ENCODE measurements around the gene OXGR1.

DNA sequence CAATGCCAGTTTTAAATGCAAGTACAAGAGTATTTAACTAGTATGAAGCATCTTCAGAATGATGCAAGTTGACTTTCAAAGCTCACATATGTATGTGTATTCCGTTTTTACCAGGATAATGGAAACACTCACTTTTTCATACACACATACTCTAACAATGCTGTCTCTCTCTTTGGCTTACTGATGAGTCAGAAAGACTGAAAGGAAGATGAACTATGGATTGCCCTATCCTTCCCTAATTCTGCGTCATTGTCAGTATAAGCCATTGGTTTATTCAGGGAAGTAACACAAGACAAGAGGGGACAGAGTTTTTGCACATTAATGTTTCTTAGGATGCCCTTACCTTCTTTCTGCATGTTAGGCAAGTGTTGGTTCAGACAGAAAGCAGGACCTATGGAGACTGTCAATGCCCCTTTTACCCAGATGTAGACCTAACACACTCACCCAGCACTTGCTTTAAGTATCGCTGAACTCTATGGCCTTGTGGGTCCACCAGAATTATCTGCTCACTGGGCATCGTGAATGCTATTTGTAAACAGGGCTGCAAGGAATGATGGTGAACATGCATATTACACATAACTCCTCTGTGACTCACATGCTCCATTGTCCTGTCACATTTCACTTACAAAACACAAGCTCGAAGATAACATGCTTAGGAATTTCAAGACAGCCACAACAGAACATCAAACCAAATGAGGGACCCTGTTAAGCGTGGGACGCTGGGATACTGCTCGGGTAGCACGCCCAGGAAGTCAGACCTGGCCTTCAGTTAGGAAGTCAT lies 10.0 kb upstream of the OXGR1 start:
- TF ChIP-seq POLR2A (IDR thresholded peaks at IDR 0.05) = no peak
- TF ChIP-seq, protein P1, sequence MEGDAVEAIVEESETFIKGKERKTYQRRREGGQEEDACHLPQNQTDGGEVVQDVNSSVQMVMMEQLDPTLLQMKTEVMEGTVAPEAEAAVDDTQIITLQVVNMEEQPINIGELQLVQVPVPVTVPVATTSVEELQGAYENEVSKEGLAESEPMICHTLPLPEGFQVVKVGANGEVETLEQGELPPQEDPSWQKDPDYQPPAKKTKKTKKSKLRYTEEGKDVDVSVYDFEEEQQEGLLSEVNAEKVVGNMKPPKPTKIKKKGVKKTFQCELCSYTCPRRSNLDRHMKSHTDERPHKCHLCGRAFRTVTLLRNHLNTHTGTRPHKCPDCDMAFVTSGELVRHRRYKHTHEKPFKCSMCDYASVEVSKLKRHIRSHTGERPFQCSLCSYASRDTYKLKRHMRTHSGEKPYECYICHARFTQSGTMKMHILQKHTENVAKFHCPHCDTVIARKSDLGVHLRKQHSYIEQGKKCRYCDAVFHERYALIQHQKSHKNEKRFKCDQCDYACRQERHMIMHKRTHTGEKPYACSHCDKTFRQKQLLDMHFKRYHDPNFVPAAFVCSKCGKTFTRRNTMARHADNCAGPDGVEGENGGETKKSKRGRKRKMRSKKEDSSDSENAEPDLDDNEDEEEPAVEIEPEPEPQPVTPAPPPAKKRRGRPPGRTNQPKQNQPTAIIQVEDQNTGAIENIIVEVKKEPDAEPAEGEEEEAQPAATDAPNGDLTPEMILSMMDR (IDR thresholded peaks at IDR 0.05) = no peak
